GM15510 (cell line): ENCODE results near the gene ARMH3.

Experiments used
- POLR2A ChIP-seq: IDR thresholded peaks from 3 replicates; pipeline ENCODE4 v1.6.1; 2011; ENCODE audit warnings: borderline replicate concordance; ENCODE audit not compliant: insufficient read length; ENCODE audit errors: extremely low read depth

Gene ARMH3

DNA sequence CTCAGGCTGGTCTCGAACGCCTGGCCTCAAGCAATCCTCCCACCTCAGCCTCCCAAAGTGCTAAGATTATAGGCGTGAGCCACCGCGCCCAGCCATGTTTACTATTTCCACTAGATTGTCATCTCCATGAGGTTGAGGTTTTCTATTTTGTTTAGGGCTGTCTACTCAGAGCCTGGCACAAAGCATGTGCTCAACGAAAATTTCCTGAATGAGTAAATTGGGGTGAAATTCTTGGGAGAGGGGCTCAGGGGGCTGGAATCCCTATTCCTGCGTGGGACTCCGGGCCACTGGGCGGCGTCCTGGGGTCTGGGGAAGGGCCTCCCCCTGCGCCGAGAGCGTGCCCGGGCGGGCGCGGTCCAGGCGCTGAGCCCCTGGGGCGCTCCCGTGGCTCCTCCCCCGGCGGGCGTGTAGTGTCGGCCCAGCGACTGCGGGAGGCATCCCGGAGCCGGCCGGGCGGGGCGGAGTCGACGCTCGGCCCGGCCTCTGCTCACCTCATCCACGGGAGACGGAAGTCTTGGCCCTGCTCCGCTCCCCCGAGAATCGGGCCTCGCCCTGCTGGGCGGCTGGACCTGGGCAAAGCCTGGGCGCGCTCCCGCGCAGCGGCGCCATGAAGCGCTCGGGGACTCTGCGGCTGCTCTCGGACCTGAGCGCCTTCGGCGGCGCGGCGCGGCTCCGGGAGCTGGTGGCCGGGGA is 9.0 kb upstream of the ARMH3 start, which contains the start of gene HPS6:
TSS of gene HPS6 (plus strand) at position 482 of the 693 bp plus-strand sequence. CDS start at position 608, 126 bp downstream.
- TF ChIP-seq POLR2A, result peak; percentile 84

DNA sequence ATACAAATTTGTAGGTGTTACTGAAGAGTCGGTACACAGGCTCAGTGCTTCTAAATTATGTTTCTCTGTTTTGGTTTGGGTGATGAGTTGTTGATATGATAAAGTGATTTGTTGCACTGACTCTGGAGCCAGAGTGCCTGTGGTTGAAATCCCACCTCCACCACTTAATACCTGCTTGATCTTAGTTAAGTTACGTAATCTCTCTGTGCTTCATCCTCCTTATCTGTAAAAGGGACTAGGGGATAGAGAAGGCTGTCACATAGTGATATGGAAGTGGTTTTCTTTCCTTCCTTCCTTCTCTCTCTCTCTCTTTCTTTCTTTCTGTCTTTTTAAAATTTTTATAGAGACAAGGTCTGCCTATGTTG is 8.5 kb upstream of the ARMH3 start:
- TF ChIP-seq POLR2A, result no peak

DNA sequence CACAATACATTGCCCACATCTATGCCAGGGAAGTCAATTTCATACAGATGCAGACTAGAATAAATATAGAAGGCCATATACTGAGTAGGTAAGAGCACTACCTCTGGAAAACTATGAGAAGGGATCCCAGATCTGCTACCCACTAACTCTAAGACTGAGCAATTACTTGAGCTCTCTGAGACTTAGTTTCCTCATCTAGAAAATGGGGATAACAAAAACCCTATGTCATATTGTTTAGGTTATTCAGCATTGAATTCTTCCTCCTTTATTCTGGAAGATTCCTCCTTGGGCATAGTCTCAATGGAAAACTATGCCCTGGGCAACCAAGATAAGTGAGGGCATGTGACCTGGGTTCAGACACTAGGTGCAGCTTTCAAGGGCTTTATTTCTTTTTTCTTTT is 4.0 kb upstream of the ARMH3 start:
- no peak for TF ChIP-seq POLR2A

- no peak for TF ChIP-seq POLR2A
Observed at GRCh38 chr10:102046095-102046494, 9.9 kb downstream of the ARMH3 start.

DNA sequence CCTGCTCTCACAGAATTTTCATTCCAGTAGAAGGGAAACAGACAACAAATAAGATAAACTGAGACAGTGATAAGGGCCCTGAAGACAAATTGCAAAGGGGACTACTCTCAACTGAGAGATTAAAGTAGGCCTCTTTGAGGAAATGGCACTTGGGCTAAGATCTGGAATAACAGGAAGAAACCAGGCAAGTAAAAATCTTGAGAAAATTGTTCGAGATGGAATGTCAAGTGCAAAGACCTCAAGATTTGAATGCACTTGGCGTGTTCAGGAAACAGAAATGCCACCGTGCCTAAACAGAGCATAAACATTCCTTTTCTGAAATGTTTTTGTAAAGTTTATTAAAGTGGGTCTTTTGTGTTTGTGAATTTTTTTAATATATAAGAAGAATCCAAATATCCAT is 10.7 kb downstream of the ARMH3 start:
- TF ChIP-seq POLR2A, result no peak

DNA sequence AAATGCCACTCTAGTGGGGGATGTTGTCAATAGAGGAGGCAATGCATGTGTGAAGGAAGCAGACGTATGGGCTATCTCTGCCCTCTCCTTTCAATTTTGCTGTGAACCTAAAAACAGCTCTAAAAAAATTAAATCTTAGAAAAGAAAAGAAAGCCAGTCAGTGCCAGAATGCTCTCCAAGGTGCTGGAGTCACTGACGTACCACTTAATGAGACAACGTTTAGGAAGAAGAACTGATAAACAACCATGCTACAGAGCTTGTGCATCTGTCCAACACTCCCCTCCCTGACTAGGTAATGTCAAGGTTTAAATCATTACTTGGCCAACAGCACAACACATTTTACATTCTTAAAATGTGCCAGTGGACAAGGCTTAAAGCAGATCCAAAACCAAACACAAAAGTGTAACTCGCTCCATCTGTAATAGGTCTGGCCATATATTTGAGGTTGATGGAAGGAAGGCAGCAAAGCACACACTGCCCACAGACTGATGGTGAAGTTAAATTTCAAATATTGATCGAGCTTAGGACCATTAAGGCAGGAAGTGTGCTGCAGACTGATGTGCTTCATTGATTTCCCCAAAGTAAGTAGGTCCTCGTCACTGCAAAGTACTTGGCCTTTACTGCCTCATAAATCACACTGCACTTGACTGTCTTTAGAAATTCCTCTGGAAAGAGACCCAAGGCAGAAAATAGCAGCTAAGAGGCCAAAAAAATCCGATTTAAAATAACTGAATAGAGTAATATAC is 15.5 kb downstream of the ARMH3 start:
- TF ChIP-seq POLR2A, result no peak

GRCh38 chr10:102038410-102038809 is 17.6 kb downstream of the ARMH3 start:
- no peak for TF ChIP-seq POLR2A

GRCh38 chr10:102033787-102034186 is 22.2 kb downstream of the ARMH3 start:
- no peak for TF ChIP-seq POLR2A

DNA sequence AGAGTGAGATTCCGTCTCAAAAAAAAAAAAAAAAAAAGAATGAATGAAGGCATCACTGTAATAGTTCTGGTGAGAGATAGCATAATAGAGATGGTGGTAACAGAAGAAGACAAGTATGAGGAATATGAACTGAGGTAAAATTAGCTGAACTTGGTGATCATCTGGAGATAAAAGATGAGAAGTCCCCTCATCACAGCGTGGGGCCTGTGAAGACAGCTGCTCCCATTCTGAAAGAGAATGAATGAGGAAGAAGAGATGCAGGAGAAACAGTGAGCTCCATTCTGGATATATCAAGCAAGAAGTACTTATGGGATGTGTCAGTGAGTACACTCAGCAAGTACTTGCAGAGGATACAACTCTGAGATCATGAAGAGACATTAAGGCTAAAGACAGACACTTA is 28.7 kb downstream of the ARMH3 start:
- TF ChIP-seq POLR2A, result no peak

- TF ChIP-seq POLR2A, result no peak
Observed at GRCh38 chr10:102024799-102025198, 31.2 kb downstream of the ARMH3 start.

DNA sequence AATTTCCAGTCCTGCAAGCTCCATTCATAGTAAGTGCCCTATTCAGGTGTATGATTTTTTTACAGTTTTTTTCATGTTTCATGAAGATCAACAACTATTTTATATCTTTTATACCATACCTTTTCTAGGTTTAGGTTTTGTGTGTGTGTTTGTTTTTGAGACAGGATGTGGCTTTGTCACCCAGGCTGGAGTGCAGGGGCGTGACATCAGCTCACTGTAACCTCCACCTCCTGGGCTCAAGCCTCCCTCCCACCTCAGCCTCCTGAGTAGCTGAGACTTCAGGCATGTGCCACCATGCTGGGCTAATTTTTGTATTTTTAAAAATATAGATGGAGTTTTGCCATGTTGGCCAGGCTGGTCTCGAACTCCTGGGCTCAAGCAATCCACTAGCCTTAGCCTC is 35.0 kb downstream of the ARMH3 start:
- no peak for TF ChIP-seq POLR2A

DNA sequence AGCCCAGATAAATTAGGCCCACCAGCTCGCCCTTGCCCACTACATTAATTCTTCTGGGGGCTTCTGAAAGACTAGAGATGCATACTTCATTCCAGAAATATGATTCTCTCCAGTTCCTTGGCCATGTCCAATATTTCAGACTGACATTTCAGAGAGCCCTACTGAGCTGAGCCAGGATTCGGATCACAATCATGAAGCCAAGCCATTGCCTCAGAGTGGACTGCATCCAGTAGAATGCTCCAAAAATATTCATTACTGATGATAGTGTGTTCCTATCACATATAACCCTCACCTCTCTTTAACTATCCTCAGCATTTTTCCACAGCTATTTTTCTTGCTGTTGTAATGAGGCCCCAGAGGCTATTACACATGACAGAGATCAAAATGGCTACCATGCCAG is 38.7 kb downstream of the ARMH3 start:
- TF ChIP-seq POLR2A, result no peak

- no peak for TF ChIP-seq POLR2A
Observed at GRCh38 chr10:102016416-102016815, 39.6 kb downstream of the ARMH3 start.

GRCh38 chr10:102010961-102011360 is 45.0 kb downstream of the ARMH3 start:
- no peak for TF ChIP-seq POLR2A

- no peak for TF ChIP-seq POLR2A
Observed at GRCh38 chr10:102009801-102010425, 46.1 kb downstream of the ARMH3 start.

- TF ChIP-seq POLR2A, result no peak
Observed at GRCh38 chr10:102007796-102008195, 48.2 kb downstream of the ARMH3 start.
